Measurements from ENCODE around the gene RAB20. TPM values are rescaled to one million over a fixed set of nuclear protein-coding genes. Genes with fewer than 3 reads are reported as not detected.

The RAB20 gene
- polyA plus RNA-seq, 1 donor (not counting 4 experiments of a cell fraction or from before 2014, with no cell fraction given) = 4.3 TPM

GRCh38 chr13:110542169-110542796 lies 19.2 kb downstream of the RAB20 start:
- no peaks in the 10 kb centered on the region for H4K20me1 ChIP-seq (ENCODE audit: control insufficient read depth, extremely low read depth, insufficient read depth, low read length)
- TF ChIP-seq CTCF (optimal IDR thresholded peaks at IDR 0.05 in 1 of 3, IDR thresholded peaks at IDR 0.05 in 1 of 3, conservative IDR thresholded peaks at IDR 0.05 in 1 of 3; ENCODE audit: extremely low read depth in 1 of 3, insufficient read depth in 2 of 3, low read length in 3 of 3) = no peak
- TF ChIP-seq EZH2 (IDR thresholded peaks at IDR 0.05; ENCODE audit: low read length) = no peak
- no peak overlapping the region for H3K4me2 ChIP-seq (ENCODE audit: control insufficient read depth, extremely low read depth, insufficient read depth, low read depth, low read length)
- no peaks in the 10 kb centered on the region for H3K4me1 ChIP-seq (ENCODE audit: control insufficient read depth, extremely low read depth, insufficient read depth, low read length)
- no peaks in the 10 kb centered on the region for H3K9me1 ChIP-seq (ENCODE audit: control insufficient read depth, extremely low read depth, insufficient read depth, low read length)
- no peak for FAIRE-seq
- no peaks in the 10 kb centered on the region for H3K27me3 ChIP-seq (ENCODE audit: control insufficient read depth, extremely low read depth, insufficient read depth, low read length)
- no peak overlapping the region for H3K9ac ChIP-seq (ENCODE audit: control insufficient read depth, extremely low read depth, insufficient read depth, low read length)
- H3K36me3 ChIP-seq (ENCODE audit: control insufficient read depth in 2 of 2, extremely low read depth in 1 of 2, insufficient read depth in 2 of 2, low read length in 2 of 2) = no peaks in the 10 kb centered on the region
- no peak for DNase-seq (ENCODE audit: low read depth, low spot score)
- no peak overlapping the region for H3K4me3 ChIP-seq (ENCODE audit: control insufficient read depth in 2 of 3, extremely low read depth in 1 of 3, insufficient read depth in 2 of 3, low read depth in 1 of 3, low read length in 3 of 3)
- no peaks in the 10 kb centered on the region for H3K9me3 ChIP-seq (ENCODE audit: control insufficient read depth, low read depth, low read length)
- H3K79me2 ChIP-seq (ENCODE audit: control insufficient read depth, insufficient read depth, low read length) = no peaks in the 10 kb centered on the region
- dilution Hi-C loops (cut with MboI; ENCODE audit: extremely low pct_ligation_motif_present, low sequenced_read_pairs) = no loop called here
- no peak overlapping the region for H2AFZ ChIP-seq (ENCODE audit: control insufficient read depth, low read length)
- H3K27ac ChIP-seq (ENCODE audit: control insufficient read depth, insufficient read depth, low read length) = no peak overlapping the region

- H3K4me1 ChIP-seq (ENCODE audit: control insufficient read depth, extremely low read depth, insufficient read depth, low read length) = no peaks in the 10 kb centered on the region
- no peaks in the 10 kb centered on the region for H4K20me1 ChIP-seq (ENCODE audit: control insufficient read depth, extremely low read depth, insufficient read depth, low read length)
- no peaks in the 10 kb centered on the region for H3K79me2 ChIP-seq (ENCODE audit: control insufficient read depth, insufficient read depth, low read length)
- H3K9me3 ChIP-seq (ENCODE audit: control insufficient read depth, low read depth, low read length) = no peaks in the 10 kb centered on the region
- no peak overlapping the region for H2AFZ ChIP-seq (ENCODE audit: control insufficient read depth, low read length)
- H3K9me1 ChIP-seq (ENCODE audit: control insufficient read depth, extremely low read depth, insufficient read depth, low read length) = no peaks in the 10 kb centered on the region
- H3K27me3 ChIP-seq (ENCODE audit: control insufficient read depth, extremely low read depth, insufficient read depth, low read length) = no peaks in the 10 kb centered on the region
- no peak overlapping the region for H3K27ac ChIP-seq (ENCODE audit: control insufficient read depth, insufficient read depth, low read length)
- no peak overlapping the region for H3K4me3 ChIP-seq (ENCODE audit: control insufficient read depth in 2 of 3, extremely low read depth in 1 of 3, insufficient read depth in 2 of 3, low read depth in 1 of 3, low read length in 3 of 3)
- no peak overlapping the region for H3K4me2 ChIP-seq (ENCODE audit: control insufficient read depth, extremely low read depth, insufficient read depth, low read depth, low read length)
- FAIRE-seq (no peak), DNase-seq (ENCODE audit: low read depth, low spot score) (no peak)
- TF ChIP-seq EZH2 (IDR thresholded peaks at IDR 0.05; ENCODE audit: low read length) (no peak), CTCF (optimal IDR thresholded peaks at IDR 0.05 in 1 of 3, IDR thresholded peaks at IDR 0.05 in 1 of 3, conservative IDR thresholded peaks at IDR 0.05 in 1 of 3; ENCODE audit: extremely low read depth in 1 of 3, insufficient read depth in 2 of 3, low read length in 3 of 3) (no peak)
- no peak overlapping the region for H3K9ac ChIP-seq (ENCODE audit: control insufficient read depth, extremely low read depth, insufficient read depth, low read length)
- H3K36me3 ChIP-seq (ENCODE audit: control insufficient read depth in 2 of 2, extremely low read depth in 1 of 2, insufficient read depth in 2 of 2, low read length in 2 of 2) = no peaks in the 10 kb centered on the region
- dilution Hi-C loops (cut with MboI; ENCODE audit: extremely low pct_ligation_motif_present, low sequenced_read_pairs) = no loop called here
These were observed 20.0 kb downstream of the RAB20 start for GRCh38 chr13:110541526-110541920.

Data from keratinocyte (primary cell).